ENCODE results near the gene ARMH2.

Gene ARMH2
- 0 to 0.33 (median 0) reads per million in 17 experiments for total RNA-seq

- no peak for DNase-seq
Measured at GRCh38 chr6:24798740-24799540, at the start of gene ARMH2. TSS of gene ARMH2 (minus strand) at chr6:24798917. CDS start at chr6:24798857, 60 bp downstream.

GRCh38 chr6:24848461-24848860 is 49.7 kb upstream of the ARMH2 start:
- DNase-seq = no peak

- DNase-seq = no peak
Measured at GRCh38 chr6:24847402-24847801, 48.7 kb upstream of the ARMH2 start.

DNA sequence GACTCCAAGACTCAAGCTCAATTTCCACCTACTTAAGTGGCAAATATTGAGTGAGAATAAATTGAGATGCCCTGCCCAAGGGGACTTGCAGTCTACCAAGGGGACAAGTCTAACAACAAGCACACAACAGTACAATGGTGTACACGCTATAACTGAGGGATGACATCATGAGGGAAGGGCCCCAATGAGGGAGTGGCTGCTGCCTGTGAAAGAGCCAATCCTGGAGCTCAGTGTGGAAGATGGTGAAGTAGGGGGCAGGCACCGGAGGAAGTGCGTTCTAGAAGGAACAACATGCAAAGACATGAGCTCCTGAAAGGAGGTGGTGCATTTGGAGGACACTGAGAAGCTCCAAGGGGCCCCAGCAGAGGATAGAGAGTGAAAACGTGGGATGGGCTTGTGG is 46.9 kb upstream of the ARMH2 start:
- DNase-seq = no peak

DNA sequence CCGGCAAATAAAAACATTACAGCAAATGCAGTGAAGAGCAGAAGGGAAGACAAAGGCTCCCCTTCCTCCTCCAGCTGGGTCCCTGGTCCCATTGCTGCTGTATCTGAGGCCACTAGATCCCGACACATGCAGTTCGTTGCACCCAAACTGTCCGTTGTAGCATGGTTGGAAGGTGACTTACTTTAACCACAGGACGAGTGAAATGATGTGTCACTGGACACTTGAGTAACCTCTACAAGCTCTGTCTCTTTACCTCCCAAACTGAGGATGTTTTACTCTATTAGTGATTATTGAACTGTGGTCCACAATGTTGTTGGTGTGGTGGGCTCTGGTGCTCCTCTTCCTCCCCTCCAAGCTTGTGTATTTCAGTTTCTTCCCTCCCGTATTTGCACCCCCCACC is 46.2 kb upstream of the ARMH2 start:
- DNase-seq = no peak

DNA sequence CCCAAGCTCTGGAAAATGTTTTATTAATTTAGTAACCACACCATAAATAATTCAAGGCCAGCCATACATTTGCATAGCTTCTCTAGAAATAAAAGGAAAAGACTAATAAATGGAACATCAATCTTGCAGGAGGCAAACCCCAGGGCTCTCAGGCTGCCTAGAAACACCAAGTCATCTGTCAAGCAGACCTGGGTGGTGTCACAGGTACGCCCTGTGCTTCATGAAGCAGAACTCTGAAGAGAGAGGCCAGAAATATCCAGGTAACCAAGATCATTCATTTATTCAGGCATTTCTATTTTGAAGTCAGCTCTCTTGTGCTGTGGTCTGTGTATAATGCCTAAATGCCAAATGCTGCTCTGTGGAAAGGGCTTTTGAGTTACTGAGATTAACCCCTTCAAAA is 45.3 kb upstream of the ARMH2 start:
- DNase-seq = no peak

GRCh38 chr6:24840187-24840586 is 41.5 kb upstream of the ARMH2 start:
- DNase-seq = no peak

- DNase-seq = no peak
Measured at GRCh38 chr6:24838994-24839393, 40.3 kb upstream of the ARMH2 start.

DNA sequence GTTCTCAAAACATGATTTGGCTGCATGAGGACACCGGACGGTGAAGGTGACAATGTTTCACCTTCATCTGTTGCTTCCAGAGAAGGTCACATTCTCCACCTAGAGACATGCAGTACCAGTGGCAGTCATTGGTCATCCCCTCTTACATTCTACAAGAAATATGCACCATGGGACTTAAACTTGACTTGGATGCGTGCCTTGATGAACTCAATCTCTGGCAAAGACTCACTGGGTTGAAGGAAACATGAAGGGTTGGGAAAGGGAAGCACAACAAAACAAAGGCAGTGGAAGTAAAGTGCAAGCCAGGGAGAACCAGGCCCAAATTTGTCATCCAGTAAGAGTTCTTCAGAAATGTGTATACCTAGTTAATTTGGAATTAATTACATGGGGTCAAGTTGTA is 39.4 kb upstream of the ARMH2 start:
- DNase-seq = no peak

DNA sequence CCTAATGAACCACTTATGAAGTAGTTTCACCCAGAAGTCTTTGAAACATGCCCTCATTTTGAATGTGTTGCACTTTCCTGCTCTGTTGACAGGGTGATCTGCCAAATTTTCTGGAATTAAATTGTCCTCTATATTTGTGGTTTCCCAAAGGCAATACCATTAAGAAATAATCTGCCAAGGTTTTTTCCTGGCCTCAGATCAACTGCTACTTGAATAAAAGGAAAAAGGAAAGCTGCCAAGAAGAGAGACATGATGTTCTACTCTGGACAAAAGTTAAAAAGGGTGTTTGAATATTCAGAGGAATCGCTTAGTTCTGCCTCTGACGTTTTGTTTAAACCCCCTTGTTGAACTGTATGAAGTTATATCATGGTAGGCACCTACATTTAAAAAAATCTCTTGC is 37.4 kb upstream of the ARMH2 start:
- no peak for DNase-seq

DNA sequence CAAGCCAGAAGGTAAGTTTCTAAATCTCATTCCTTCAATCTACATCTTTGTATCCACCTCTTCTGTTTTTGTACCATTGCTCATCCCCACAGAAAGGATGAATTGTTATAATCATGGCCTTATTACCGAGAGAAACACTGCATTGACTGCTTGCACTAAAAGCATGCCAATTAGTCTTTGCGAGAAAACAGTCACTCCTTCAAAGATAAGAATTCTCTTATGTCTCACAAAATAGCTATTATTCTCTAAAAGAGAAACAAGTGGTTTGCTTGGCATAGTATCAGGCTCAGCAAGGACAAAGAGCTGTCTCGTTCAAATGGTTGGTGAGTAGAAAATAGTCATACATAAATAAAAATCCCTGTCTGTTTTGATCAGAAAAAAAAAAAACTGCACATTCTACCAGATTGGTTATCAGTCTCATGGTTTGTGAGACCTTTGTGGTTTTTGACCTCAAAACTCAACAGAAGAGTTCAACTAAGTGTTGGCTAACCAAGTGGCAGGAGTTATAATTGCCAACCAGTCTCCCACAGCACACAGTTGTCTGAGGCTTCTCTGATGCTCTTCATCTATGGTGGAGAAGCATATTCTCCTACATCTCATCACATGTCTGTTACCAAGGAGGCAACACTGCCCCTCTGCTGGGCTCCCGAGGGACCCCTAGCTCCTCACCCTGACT is 35.1 kb upstream of the ARMH2 start:
- no peak for DNase-seq

DNA sequence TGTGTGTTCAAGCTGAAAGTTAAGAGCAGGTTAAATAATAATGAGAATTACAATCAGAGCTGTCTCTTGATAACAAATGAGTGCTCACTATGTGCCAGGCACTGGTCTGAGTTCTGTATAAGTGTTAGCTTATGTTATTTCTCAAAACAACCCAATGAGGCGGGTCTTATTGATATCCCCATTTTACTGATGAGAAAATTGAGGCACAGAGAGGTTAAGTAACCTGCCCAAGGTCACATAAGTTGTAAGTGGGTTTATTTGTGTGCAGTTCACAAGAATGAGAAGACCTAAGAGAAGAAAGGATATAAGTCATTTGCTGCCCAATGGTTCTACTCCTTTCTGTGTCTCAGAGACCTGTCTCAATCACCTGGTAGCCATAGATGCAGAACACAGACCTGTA is 34.1 kb upstream of the ARMH2 start:
- DNase-seq = no peak

DNA sequence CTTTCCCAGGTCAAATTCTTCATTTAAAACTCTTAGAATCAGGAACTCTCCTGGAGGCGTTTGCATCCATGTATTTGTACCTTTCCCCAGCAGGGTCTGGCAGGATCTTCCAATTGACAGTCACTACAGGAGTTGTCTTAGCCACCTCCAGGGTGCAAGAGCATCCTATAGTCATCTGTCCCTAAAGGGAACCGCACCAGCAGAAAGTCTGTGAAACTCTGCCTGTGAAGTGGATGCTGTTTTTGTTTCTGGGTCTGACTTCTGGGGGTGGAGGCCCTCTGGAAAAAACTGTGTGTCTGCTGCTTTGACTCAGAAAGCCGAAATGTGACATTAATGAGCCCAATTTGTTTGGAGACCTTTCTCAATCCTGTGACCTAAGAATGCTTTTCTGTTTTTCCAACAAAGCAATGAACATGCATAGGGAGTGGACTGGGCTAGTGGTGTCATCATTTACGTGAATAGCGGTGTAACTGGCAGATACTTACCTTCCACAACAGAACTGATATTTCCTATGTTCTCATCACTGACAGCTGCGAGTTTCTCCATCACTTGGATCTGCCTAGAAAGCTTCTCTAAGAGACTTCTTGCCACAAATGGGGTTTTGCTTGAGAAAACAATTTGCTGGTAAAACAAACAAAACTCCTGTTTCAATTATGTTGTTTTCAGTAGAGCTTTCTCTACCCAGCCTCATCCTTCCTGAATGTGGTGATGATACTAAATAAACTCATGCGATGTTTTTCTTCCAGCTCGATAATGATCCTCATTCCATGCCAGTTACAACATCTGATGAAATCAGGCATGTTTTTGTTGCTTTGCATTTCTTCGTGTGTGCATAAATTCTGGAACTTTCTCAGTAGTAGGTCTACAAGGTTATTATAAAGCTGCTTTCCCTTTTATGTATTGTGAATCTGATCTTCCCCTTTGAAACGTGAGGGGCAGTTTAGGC is 33.3 kb upstream of the ARMH2 start:
- DNase-seq = no peak

DNA sequence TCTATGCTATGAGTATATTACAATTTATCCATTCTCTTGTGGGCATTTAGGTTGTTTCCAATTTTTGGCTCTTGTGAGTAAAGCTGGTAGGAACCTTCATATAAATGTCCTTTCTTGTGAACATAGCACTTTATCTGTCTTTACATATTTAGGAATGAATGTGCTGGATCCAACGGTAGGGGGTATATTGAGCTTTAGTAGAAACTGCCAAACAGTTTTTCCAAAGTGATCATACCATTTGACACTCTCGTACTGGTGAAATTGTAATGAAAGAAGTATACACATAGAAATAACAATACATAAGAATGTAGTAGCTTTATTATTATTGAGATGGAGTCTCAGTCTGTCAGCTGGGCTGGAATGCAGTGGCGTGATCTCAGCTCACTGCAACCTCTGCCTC is 30.9 kb upstream of the ARMH2 start:
- no peak for DNase-seq

GRCh38 chr6:24827970-24828369 is 29.3 kb upstream of the ARMH2 start:
- DNase-seq = no peak

DNA sequence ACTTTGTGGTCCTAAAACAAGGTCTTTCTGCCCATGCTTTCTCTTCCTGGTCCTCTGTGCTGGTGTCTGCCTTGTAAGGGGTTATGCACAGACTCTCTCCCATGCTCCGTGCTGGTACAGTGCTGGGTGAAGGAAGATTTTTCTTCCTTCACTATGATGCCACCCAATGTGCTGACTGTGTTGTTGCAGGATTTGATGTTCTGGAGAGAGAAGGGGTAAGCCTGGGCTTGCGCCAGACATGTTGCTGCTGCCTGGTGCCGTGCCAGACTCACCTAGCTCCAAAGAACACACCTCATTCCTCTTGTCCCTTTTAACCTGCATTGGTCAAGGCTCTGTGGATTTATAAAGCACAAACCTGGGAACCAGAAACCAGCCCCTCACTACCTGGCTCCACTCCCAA is 28.4 kb upstream of the ARMH2 start:
- DNase-seq = no peak

DNA sequence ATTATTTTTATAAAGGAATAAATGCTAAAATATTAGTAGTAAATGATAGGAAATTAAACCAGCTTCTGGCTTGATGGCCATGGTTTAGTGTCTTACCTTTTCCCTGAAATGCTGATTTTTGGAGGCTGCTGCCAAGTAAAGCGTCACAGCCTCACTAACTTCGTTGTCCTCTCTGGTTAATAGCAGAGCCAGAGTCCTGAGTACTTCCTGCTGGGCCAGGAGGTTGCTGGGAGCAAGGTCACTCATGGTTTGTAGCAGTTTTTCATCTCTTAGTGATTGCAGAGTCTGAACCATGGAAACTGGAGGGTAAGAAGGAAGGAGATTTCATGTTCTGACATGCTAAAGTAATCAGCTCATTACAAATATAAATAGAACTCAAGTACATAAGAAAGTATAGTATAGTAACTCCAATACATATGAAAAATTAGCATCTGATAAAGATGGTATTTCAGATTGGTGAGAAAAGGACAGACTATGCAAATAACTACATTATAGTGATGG is 26.5 kb upstream of the ARMH2 start:
- no peak for DNase-seq

- DNase-seq = no peak
Measured at GRCh38 chr6:24824142-24824938, 25.6 kb upstream of the ARMH2 start.

DNA sequence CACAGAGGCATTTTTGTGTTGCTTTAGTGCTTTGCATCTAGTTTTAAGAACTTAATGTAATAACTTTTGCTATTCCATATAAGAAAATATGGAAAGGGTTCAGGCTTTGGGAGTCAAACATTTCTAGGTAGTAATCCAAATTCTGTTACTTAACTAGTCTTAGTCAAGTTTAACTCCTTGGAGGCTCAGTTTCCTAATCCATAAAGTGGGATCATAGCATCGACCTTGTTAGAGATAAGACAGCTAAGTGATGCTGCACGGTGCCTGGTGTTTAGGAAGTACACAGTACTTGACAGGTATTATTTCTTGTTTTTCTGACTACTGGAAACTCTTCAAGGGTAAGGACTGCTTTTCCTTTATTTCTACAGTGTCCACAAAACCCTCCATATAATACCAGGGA is 24.5 kb upstream of the ARMH2 start:
- no peak for DNase-seq

GRCh38 chr6:24822696-24823095 is 24.0 kb upstream of the ARMH2 start:
- DNase-seq = no peak

DNA sequence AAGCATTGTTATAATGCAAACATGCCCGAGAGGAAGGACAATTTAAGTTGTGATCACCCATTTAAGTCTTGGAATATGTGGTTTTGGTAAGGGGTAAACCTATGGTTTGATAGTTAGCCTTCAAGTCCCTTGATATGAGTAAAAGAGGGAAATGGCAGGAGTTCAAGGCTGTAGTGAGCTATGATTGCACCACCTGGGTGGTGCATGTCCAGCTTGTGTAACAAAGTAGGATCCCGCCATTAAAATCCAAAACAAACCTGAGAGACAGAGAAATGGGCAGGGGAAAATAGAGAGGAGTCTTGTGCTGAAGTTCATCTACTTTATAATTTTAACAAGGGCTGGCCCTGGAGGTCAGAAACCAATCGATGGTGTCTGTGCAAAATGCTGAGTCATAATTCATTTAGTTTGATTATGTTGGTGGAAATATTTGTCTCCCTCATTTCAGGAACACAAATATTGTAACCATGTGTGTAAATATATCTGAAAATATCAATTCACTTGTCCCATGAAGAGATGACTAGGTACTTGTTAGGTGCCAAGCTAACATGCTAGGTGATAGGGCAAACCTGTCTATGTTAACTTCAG is 23.2 kb upstream of the ARMH2 start:
- DNase-seq = no peak

DNA sequence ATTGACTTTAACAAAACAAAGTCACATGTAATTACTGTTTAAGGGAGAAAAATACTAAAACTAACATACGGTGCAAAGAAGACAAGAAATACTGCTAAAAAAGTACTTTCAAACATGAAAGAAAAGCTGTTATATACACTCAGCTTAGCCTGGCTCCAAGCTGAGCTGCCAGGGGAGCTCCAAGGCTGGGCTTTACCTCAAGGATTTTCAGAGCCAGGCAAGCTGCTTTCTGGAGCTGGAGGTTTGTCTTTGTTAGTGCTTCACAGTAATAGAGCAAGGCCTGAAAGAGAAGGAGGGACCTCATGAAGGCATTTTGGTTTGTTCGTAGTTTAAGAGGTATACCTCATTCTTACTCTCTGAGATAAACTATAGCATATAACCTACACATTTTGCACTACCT is 19.6 kb upstream of the ARMH2 start:
- no peak for DNase-seq
